Panc1 (cell line): ENCODE measurements around the gene ZNF367.

Source experiments
- POLR2AphosphoS5 ChIP-seq: IDR thresholded peaks from 2 replicates; pipeline ENCODE4 v1.6.1; 2012; ENCODE audit warnings: mild to moderate bottlenecking, low read depth, low read length, moderate library complexity
- SIN3A ChIP-seq: IDR thresholded peaks from 2 replicates; pipeline ENCODE4 v1.6.1; 2012; ENCODE audit warnings: low read depth, mild to moderate bottlenecking, low read length, moderate library complexity, borderline replicate concordance; ENCODE audit not compliant: insufficient read depth
- TF ChIP-seq, protein P1 (sequence below): fragments of 450-650 bp; IDR thresholded peaks from 2 replicates; pipeline ENCODE4 v1.5.1; 2017; ENCODE audit warnings: mild to moderate bottlenecking

DNA sequence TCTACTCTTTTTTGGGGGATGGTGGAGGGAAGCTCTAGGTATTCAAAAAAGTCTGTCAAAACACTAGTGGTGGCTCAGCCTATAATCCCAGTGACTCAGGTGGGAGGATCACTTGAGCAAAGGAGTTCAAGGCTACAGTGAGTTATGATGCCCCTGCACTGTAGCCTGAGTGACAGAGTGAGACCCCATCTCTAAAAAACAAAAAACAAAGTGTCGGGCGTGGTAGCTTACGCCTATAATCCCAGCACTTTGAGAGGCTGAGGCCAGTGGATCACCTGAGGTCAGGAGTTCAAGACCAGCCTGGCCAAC is 18.9 kb downstream of the ZNF367 start:
- TF ChIP-seq, protein P1, sequence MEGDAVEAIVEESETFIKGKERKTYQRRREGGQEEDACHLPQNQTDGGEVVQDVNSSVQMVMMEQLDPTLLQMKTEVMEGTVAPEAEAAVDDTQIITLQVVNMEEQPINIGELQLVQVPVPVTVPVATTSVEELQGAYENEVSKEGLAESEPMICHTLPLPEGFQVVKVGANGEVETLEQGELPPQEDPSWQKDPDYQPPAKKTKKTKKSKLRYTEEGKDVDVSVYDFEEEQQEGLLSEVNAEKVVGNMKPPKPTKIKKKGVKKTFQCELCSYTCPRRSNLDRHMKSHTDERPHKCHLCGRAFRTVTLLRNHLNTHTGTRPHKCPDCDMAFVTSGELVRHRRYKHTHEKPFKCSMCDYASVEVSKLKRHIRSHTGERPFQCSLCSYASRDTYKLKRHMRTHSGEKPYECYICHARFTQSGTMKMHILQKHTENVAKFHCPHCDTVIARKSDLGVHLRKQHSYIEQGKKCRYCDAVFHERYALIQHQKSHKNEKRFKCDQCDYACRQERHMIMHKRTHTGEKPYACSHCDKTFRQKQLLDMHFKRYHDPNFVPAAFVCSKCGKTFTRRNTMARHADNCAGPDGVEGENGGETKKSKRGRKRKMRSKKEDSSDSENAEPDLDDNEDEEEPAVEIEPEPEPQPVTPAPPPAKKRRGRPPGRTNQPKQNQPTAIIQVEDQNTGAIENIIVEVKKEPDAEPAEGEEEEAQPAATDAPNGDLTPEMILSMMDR, result no peak
- TF ChIP-seq POLR2AphosphoS5 (no peak), SIN3A (no peak)
